ENCODE measurements around the gene NEUROD4.

NEUROD4 gene

GRCh38 chr12:54997929-54998522, 21.7 kb upstream of the NEUROD4 start:
- no peak for DNase-seq (ENCODE audit: low spot score)

GRCh38 chr12:54998958-54999510, 20.7 kb upstream of the NEUROD4 start:
- DNase-seq (ENCODE audit: low spot score), result no peak

GRCh38 chr12:55001198-55001868, 18.4 kb upstream of the NEUROD4 start:
- DNase-seq (ENCODE audit: low spot score), result no peak

- DNase-seq (ENCODE audit: low spot score), result no peak
Measured at GRCh38 chr12:55002355-55002754, 17.4 kb upstream of the NEUROD4 start.

- DNase-seq (ENCODE audit: low spot score), result no peak
Measured at GRCh38 chr12:55008944-55009585, 10.7 kb upstream of the NEUROD4 start.

- DNase-seq (ENCODE audit: low spot score), result peak; percentile 45
Measured at GRCh38 chr12:55017416-55017925, 2.3 kb upstream of the NEUROD4 start.

GRCh38 chr12:55024575-55024974, 4.8 kb downstream of the NEUROD4 start:
- no peak for DNase-seq (ENCODE audit: low spot score)

- DNase-seq (ENCODE audit: low spot score), result no peak
Measured at GRCh38 chr12:55025508-55025907, 5.7 kb downstream of the NEUROD4 start.

GRCh38 chr12:55034218-55034617, 14.4 kb downstream of the NEUROD4 start:
- peak; percentile 60 for DNase-seq (ENCODE audit: low spot score)

GRCh38 chr12:55036326-55037115, 16.7 kb downstream of the NEUROD4 start:
- DNase-seq (ENCODE audit: low spot score), result no peak

GRCh38 chr12:55037351-55037987, 17.7 kb downstream of the NEUROD4 start:
- DNase-seq (ENCODE audit: low spot score), result no peak

GRCh38 chr12:55039395-55040354, 19.9 kb downstream of the NEUROD4 start:
- no peak for DNase-seq (ENCODE audit: low spot score)

GRCh38 chr12:55041345-55042055, 21.7 kb downstream of the NEUROD4 start:
- no peak for DNase-seq (ENCODE audit: low spot score)

GRCh38 chr12:55043542-55043941, 23.8 kb downstream of the NEUROD4 start:
- no peak for DNase-seq (ENCODE audit: low spot score)

- DNase-seq (ENCODE audit: low spot score), result no peak
Measured at GRCh38 chr12:55044135-55044534, 24.4 kb downstream of the NEUROD4 start.

- DNase-seq (ENCODE audit: low spot score), result no peak
Measured at GRCh38 chr12:55049676-55050075, 29.9 kb downstream of the NEUROD4 start.

- no peak for DNase-seq (ENCODE audit: low spot score)
Measured at GRCh38 chr12:55051197-55051947, 31.6 kb downstream of the NEUROD4 start.

GRCh38 chr12:55057481-55057880, 37.7 kb downstream of the NEUROD4 start:
- DNase-seq (ENCODE audit: low spot score), result peak; percentile 53

GRCh38 chr12:55058082-55058481, 38.3 kb downstream of the NEUROD4 start:
- no peak for DNase-seq (ENCODE audit: low spot score)

Data from D341Med (cell line).